Retinal pigment epithelial cell (primary cell): ENCODE results near the gene SENP6.

Experiments
- DNase-seq: peaks from one replicate; pipeline ENCODE4 v3.0.0-alpha.2; 2010; ENCODE audit warnings: low read depth
- H3K4me3 ChIP-seq: 2 replicates; pipeline ENCODE4 v1.5.1; 2011; ENCODE audit warnings: mild to moderate bottlenecking, low read length, control low read depth, moderate library complexity
- CTCF ChIP-seq: conservative IDR thresholded peaks from 2 replicates; pipeline ENCODE4 v1.5.1; 2011; ENCODE audit warnings: low read depth, low read length, control low read depth, inconsistent platforms

SENP6 gene

GRCh38 chr6:75760320-75760719 lies 158.6 kb downstream of the SENP6 start:
- no peak for TF ChIP-seq CTCF
- no peak overlapping the region for H3K4me3 ChIP-seq
- DNase-seq: no peak

DNA sequence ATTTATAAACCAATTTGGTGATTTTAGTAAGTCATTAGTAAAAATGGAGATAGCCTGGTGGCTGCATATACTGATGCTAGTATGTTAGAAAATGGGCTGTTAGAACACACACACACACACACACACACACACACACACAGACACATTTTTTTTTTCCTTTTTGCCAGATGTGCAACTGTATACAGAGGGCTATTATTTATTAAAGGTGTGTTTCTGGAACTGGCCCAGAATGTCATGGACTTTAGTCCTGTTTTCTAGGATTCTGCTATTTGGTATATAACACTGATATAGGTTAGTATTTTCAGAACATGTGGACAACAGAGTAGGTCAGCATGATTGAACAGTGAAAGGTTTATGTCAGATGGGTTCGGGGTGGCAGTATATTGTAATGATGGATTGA lies 159.8 kb downstream of the SENP6 start:
- TF ChIP-seq CTCF: no peak
- H3K4me3 ChIP-seq: no peak overlapping the region
- no peak for DNase-seq

DNA sequence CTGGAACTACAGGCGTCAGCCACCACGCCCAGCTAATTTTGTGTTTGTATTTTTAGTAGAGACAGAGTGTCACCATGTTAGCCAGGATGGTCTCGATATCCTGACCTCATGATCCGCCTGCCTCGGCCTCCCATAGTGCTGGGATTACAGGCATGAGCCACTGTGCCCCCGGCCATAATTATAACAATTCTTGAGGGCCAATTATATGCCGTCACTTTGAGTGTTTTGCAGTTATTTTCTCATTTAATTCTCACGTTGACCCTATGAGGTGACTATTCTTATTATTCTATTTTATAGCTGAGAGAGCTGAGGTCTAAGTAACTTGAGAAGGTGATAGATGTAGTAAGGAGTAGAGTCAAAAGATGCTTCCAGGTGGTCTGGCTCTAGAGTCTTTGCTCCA lies 160.4 kb downstream of the SENP6 start:
- no peak for TF ChIP-seq CTCF
- no peak for DNase-seq
- H3K4me3 ChIP-seq: no peak overlapping the region

GRCh38 chr6:75766387-75766786 lies 164.7 kb downstream of the SENP6 start:
- no peak for DNase-seq
- no peak for TF ChIP-seq CTCF
- H3K4me3 ChIP-seq: no peak overlapping the region
